ENCODE measurements around the gene HTRA2.
A peak's percentile ranks its signal among the peaks of the same experiment; 100 is the strongest.

Gene HTRA2

GRCh38 chr2:74515271-74515980, 14.3 kb upstream of the HTRA2 start:
- DNase-seq, result no peak

- peak in 33 of 56 donors; percentile 3 to 60 (median 13) for DNase-seq
Observed at GRCh38 chr2:74515981-74516633, 13.6 kb upstream of the HTRA2 start.

- no peak for DNase-seq
Observed at GRCh38 chr2:74516650-74517049, 13.1 kb upstream of the HTRA2 start.

GRCh38 chr2:74522516-74522915, 7.2 kb upstream of the HTRA2 start:
- DNase-seq, result no peak

- no peak for DNase-seq
Observed at GRCh38 chr2:74524005-74524404, 5.7 kb upstream of the HTRA2 start.

GRCh38 chr2:74524955-74525716, 4.6 kb upstream of the HTRA2 start:
- no peak for DNase-seq

GRCh38 chr2:74525717-74526648, 3.8 kb upstream of the HTRA2 start, which contains the start of gene DQX1:
TSS of gene DQX1 (minus strand) at chr2:74526231. CDS start at chr2:74525729, 502 bp downstream.
- DNase-seq, result peak in 1 of 56 donors; percentile 15

GRCh38 chr2:74526649-74527230, 3.0 kb upstream of the HTRA2 start:
- DNase-seq, result no peak

- DNase-seq, result no peak
Observed at GRCh38 chr2:74527741-74528140, 2.0 kb upstream of the HTRA2 start.

GRCh38 chr2:74528600-74529356, 955 bp upstream of the HTRA2 start:
- DNase-seq, result peak in 2 of 56 donors; percentile 43 to 58

- DNase-seq, result peak in 18 of 56 donors; percentile 6 to 54 (median 34)
Observed at GRCh38 chr2:74530239-74531187, 780 bp downstream of the HTRA2 start.

GRCh38 chr2:74531666-74532065, 1.9 kb downstream of the HTRA2 start:
- DNase-seq, result no peak

- no peak for DNase-seq
Observed at GRCh38 chr2:74532222-74532621, 2.5 kb downstream of the HTRA2 start.

GRCh38 chr2:74533464-74533863, 3.7 kb downstream of the HTRA2 start:
- DNase-seq, result no peak

- DNase-seq, result no peak
Observed at GRCh38 chr2:74534411-74534810, 4.7 kb downstream of the HTRA2 start.

- DNase-seq, result no peak
Observed at GRCh38 chr2:74535440-74535965, 5.8 kb downstream of the HTRA2 start.

- no peak for DNase-seq
Observed at GRCh38 chr2:74536166-74536950, 6.6 kb downstream of the HTRA2 start.

GRCh38 chr2:74537140-74537539, 7.4 kb downstream of the HTRA2 start:
- DNase-seq, result no peak
